ENCODE results near the gene DYNLRB2.

Gene DYNLRB2

GRCh38 chr16:80552277-80552676 is 11.5 kb downstream of the DYNLRB2 start:
- DNase-seq (ENCODE audit: low read depth) = no peak

DNA sequence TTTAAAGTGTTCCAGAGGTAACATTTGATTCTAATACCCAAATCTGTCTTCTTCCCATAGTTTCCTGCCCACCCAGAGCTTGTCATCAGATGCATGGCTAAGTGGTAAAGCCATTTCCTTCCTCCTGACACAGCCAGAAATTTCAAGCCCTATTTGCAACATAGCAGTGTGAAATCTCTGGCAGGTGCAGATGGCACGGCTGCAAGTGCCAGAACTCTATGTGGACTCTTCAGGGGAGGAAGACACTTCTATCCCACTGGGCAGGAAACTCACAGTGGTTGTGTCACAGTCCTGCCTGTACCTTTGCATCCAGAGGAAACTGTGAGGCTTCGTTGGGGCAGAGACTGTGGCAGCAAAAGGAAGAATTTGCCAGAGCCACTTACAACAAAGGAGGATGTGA is 13.2 kb downstream of the DYNLRB2 start:
- no peak for DNase-seq (ENCODE audit: low read depth)

DNA sequence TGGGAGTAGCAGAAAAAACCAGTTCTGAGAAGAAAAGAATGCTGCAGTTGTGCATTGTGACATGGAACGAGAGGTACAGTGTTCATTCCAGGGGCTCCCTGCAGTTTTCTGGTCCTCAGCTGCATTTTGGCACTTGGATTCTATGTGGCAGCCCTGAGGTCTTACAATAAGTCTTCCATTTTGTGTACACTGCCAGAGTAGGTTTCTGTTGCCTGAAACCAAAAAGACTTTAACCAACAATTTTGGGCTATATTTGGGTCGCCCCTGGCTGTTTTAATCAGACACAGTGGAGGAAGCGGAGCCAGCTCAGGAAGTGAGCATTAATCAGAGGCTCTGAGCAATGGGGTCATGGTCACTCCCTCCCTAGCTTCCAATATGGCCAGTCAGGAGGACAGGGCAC is 15.7 kb downstream of the DYNLRB2 start:
- no peak for DNase-seq (ENCODE audit: low read depth)

DNA sequence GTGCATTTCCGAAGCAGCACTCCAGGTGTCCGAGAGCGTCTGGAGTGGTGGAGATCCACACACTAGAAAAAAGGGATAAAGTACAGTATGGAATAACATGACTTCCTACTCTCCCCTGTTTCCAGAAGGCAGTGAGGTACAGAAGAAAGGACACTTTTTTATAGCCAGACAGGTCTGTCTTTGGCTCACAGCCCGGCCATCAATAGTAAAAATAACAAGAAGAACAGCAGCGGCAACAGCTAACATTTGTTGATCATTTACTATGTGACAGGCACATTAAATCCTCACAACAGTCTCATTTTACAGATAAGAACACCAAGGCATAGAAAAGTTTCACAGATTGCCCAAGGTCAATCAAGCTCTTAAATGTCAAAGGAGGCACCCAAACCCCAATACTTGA is 16.2 kb downstream of the DYNLRB2 start:
- no peak for DNase-seq (ENCODE audit: low read depth)

DNA sequence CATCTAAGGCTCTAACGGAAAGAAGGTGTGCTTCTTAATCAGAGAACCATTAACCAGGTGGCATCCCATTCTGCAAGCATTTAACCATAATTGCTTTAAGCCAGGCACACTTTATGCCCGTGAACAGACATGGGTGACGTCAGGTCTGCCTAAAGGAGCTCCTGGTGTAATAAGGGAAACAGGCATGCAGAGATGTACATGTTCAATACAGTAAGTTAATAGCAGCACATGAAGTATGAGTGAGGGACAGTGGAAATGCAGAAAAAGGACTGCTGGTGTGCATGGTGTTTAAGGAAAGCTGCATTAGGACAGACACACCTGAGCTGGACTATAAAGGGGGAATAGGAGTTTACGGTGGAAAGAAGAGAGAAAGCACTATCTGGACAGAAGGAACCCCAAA is 18.6 kb downstream of the DYNLRB2 start:
- no peak for DNase-seq (ENCODE audit: low read depth)

DNA sequence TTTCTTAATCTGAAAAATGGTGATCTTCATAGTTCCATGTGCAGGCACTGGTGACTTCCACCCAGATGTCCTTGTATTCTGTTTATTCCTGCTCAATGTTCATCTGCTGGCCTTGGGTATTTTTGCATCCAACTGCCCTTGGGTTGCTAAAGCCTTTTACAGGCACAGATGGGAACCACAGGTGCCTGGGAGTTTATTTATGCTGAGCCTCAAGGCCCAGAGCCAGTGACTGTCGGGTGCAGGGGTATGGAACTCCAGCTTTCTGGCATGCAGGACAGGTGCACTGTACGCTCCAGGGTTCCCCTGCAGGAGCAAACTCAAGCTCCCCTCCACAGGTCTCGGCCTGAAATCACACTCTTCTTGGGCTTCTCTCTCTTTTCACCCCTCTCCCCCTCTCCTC is 22.3 kb downstream of the DYNLRB2 start:
- DNase-seq (ENCODE audit: low read depth) = no peak

DNA sequence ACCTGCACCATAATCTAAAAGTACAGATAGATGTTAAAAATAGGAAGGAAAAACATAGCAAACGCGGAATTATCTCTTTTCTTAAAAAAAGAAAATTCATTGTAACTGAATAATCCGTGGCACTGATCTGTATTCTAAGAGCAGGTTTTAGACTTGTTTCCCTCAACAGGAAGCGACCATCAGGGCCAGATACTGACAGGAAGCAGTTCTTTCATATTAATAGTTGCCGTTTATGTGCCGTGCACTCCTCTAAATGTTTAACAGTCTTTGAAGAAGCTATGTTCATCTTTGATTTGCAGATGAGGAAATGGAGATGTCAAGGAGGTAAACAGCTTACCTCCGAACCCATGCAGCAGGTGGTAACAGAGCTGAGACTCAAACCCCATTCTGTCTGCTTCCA is 23.6 kb downstream of the DYNLRB2 start:
- DNase-seq (ENCODE audit: low read depth) = no peak

GRCh38 chr16:80569440-80570105 is 28.8 kb downstream of the DYNLRB2 start:
- peak; percentile 29 for DNase-seq (ENCODE audit: low read depth)

GRCh38 chr16:80570106-80570478 is 29.3 kb downstream of the DYNLRB2 start:
- no peak for DNase-seq (ENCODE audit: low read depth)

- no peak for DNase-seq (ENCODE audit: low read depth)
These were observed 32.9 kb downstream of the DYNLRB2 start for GRCh38 chr16:80573700-80574120.

DNA sequence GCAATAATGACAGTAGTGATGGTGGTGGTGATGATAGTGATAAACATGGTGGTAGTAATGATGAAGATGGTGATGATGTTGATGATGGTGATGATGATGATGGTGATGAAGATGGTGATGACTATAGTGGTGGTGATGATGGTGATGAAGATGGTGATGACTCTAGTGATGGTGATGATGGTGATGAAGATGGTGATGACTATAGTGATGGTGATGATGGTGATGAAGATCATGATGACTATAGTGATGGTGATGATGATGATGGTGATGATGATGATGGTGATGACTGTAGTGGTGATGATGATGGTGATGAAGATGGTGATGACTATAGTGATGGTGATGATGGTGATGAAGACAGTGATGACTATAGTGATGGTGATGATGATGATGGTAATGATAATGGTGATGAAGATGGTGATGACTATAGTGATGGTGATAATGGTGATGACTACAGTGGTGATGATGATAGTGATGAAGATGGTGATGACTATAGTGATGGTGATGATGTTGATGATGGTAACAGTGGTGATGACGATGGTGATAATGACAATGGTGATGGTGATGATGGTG is 35.6 kb downstream of the DYNLRB2 start:
- no peak for DNase-seq (ENCODE audit: low read depth)

DNA sequence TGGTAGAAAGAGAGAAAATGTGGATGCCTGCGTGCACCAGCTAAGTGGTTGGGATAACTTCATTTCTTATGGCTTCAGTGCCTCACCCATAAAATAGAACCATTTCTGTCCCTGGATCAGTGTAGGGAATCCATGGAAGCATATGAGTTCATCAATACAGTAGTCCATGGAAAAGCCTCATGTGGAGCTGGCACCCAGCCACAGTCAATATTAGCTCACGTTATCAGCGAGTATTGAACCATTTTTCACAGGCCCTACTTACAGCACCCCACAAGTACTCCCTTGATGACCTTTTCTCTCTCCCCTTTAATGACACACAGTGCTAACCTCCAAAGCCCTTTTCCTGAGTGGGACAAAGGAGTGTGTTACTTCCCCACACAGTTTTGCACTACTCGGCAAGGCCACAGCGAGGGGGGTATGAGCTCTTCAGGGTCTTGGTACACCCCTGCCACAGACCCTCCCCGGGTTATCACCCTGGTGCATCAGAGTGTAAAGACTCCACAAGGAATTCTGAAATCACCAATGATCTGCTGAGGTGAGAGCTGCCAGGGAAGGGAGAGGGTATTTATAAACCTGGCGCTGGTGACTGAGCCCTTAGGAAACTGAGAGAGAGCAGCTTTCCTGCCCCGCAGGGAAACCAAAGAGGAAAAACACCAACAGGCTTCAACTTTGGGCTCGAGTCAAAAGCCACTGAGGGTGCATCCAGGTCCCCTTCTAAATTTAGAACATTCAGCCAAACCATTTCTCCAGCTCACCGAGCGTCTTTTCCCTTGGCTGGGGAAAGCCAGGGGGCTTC is 36.9 kb downstream of the DYNLRB2 start:
- DNase-seq (ENCODE audit: low read depth) = no peak

DNA sequence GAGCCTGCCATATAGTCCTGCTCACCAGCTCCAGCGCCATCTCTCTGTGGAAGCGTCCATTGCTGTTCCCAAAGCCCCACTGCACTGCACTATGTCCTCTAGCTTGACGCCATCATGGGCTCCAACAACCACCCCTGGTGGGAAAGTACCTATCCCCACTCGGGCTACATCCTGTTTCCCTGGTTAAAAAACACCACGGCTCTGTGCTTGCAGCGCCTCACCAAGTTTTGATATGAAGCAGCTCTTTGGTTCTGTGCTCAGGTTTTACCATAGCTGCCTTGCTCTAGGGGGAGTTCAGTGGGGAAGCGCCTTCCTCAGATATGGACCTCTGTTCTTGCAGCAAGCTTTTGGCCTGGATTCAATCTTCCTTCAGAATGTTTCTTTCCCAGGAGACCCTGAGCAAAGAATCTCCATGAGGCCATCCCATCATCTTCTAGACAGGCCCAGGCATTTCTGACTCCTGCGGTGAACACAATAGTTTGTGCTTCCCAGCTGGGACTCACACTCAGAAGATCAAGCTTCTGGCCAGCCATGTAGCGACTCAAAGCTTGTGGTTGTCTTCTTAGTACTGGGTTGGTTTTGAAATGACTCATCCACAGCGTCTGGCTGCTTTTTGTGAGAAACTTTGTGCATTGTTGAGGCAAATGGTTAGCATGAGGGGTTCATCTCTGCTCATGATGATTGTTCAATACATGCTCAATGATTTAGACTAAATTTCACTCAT is 39.5 kb downstream of the DYNLRB2 start:
- DNase-seq (ENCODE audit: low read depth) = no peak

DNA sequence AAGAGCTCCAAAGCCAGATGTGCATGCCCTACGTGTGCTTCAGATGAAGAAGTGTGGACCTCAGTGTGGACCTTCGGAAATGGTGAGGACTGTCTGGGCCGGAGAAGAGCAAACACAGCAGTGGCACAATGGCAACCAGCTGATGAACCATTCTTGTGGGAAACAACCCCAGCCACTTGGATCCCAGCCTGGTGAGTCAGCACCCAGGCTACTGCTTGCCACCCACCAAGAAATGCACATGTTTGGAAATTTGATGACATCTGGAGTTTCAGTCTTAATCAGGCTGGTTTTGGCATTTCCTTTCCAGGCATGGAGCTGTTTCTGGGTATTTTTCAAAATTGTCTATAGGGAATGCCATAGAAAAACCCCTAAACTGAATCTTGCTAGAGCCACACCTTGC is 42.7 kb downstream of the DYNLRB2 start:
- peak; percentile 48 for DNase-seq (ENCODE audit: low read depth)

DNA sequence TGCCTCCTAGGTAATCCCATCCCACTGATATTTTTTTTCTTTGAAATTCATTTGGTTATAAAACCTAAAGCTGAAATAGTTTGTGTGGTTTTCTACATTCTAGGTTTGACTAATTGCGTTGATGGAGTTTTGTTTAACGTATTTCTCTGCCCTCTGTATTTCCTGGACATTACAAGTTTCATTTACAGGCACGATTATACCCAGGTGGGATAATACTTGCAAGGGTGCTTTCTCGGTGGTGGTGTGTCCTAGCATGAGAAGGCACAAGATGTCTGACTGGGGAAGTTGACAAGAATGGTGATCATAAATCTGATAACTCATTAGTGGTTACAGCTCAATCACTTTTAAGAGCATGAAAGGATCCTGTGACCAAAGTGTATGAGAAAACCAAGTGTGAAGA is 45.0 kb downstream of the DYNLRB2 start:
- DNase-seq (ENCODE audit: low read depth) = no peak

GRCh38 chr16:80586476-80586875 is 45.7 kb downstream of the DYNLRB2 start:
- DNase-seq (ENCODE audit: low read depth) = no peak

- DNase-seq (ENCODE audit: low read depth) = no peak
These were observed 46.3 kb downstream of the DYNLRB2 start for GRCh38 chr16:80587071-80587470.

DNA sequence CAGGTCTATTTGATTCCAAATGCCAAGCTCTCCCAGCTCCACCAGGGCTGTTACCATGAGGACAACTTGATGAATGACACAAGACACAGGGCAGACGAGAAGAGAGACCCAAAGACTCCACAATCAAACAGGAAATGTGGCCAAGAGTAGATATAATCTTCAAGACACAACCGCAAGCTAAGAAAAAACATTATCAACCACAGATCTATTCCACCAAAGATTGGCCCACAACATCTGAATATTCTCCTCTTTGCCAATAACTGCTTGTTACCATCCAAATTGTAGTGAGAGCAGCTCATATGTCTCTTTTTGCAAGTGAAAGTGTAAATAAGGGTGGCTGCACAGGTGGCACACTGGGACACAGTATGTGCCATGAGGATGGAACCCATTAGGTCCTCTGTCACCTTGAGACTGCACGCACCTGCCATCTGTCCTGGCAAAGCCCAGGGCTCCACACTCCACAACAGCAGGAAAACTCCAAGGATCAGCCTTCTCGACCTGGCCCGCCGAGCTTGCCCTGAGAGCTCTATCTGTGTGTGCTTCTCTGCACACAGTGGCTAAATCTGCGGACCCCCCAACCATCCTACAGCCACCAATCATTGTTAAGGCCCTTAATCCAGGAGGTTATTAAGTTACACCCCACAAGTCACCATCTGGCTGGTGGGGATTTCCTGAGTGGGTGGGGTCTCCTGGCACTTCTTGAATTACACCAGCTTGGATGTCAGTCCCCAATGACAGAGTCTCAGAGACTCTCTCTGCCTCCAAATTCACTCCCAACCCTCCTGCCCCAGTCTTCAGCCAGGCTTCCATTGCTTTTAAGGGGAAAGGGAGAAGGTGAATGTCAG is 50.5 kb downstream of the DYNLRB2 start:
- DNase-seq (ENCODE audit: low read depth) = no peak

DNA sequence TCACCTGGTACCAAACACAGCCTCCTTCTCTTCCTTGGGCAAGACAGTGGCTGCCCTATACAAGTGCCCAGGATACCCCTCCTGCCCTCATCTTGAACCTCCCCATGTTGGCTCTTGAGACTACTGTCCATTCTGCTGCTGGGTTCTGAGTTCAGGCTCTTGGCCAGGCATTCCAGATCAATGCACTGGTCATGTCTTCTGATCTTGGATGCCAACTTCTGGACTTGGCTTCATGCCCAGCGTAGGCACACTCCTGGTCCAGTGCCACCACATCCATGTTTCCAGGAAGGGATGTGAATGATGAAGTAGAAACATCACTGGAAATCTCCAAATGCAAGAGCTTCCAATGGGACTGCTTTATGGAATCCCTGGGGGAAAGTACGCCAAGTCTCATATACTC is 51.5 kb downstream of the DYNLRB2 start:
- no peak for DNase-seq (ENCODE audit: low read depth)

DNA sequence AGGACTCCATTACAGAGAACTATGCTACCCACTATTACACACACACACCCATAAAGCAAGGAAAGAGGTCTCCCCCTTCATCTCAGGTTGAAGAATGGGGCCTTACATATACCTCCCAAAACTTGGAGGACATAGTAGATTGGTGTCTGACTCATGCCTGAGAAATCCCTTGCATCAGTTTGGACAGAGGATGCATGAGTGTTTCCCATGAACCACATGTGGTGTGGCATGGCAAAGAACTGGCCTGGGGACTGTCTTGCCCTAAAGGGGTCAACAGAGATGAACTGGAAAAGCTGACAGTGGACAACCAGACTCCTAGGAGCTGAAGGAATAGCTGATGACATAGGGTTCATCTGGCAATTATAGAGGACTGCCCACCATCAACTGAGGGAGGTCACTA is 54.0 kb downstream of the DYNLRB2 start:
- DNase-seq (ENCODE audit: low read depth) = peak; percentile 45

- no peak for DNase-seq (ENCODE audit: low read depth)
These were observed 55.9 kb downstream of the DYNLRB2 start for GRCh38 chr16:80596507-80597207.
